IPS DF 6.9 (cell line): ENCODE results near the gene LIG4.
A peak's percentile ranks its signal among the peaks of the same experiment; 100 is the strongest.

ENCODE experiments used
- DNase-seq: peaks from one replicate; pipeline ENCODE4 v3.0.0-alpha.2; 2013; ENCODE audit warnings: low read depth, low spot score
- H3K27ac ChIP-seq: one replicate; pipeline ENCODE4 v1.5.1; 2013; ENCODE audit warnings: low read length, control low read depth
- H3K27me3 ChIP-seq: 2 replicates; pipeline ENCODE4 v1.6.1; 2013; ENCODE audit warnings: mild to moderate bottlenecking, low read length; ENCODE audit not compliant: control insufficient read depth, insufficient read depth
- H3K36me3 ChIP-seq: 2 replicates; pipeline ENCODE4 v1.6.1; 2013; ENCODE audit warnings: low read length; ENCODE audit not compliant: control insufficient read depth, insufficient read depth
- H3K4me1 ChIP-seq: 2 replicates; pipeline ENCODE4 v1.6.1; 2013; ENCODE audit warnings: low read length; ENCODE audit not compliant: control insufficient read depth, insufficient read depth
- H3K4me3 ChIP-seq: 2 replicates; pipeline ENCODE4 v1.5.1; 2013; ENCODE audit warnings: mild to moderate bottlenecking, low read length
- H3K9me3 ChIP-seq: 2 replicates; pipeline ENCODE4 v1.6.1; 2013; ENCODE audit warnings: low read length, inconsistent platforms; ENCODE audit not compliant: control insufficient read depth, insufficient read depth
- WGBS: extraction: QIAGEN DNeasy Blood & Tissue Kit; methylation state at CpG from one replicate; pipeline ENCODE4 v1.1.7; 2013; ENCODE audit warnings: mixed read lengths, missing lambda C conversion rate; ENCODE audit not compliant: insufficient read length, insufficient coverage; 5-methylcytosine and 5-hydroxymethylcytosine counted together

Gene LIG4

GRCh38 chr13:108194435-108194936, 20.9 kb downstream of the LIG4 start:
- H3K27me3 ChIP-seq, result no peaks in the 10 kb centered on the region
- no peaks in the 10 kb centered on the region for H3K9me3 ChIP-seq
- no peak overlapping the region for H3K27ac ChIP-seq
- no CpG with 5 or more reads among the region's 5 CpGs for WGBS
- H3K4me1 ChIP-seq, result no peaks in the 10 kb centered on the region
- H3K4me3 ChIP-seq, result no peak overlapping the region
- no peaks in the 10 kb centered on the region for H3K36me3 ChIP-seq
- DNase-seq, result no peak

DNA sequence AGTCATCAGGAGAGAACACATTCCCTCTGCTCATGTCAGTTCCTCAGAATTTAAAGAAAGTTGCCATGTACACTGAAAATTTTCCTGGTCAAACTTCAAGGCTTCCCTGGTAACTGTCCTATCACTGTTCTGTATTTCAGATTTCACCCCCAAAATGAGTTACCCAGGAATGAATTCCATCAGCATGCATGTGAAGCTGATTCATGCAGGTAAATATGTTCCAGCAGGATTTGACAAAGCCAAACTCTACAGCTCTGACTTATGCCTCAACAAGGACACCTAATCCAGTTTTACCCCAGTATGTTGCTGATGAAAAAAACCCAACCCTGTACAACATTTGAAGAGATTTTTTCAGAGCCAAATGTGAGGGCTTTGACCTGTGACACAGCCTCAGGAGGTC, 21.5 kb downstream of the LIG4 start:
- Histone ChIP-seq H3K4me1 (no peaks in the 10 kb centered on the region), H3K27me3 (no peaks in the 10 kb centered on the region), H3K27ac (no peak overlapping the region), H3K4me3 (no peak overlapping the region), H3K36me3 (no peaks in the 10 kb centered on the region), H3K9me3 (no peaks in the 10 kb centered on the region)
- DNase-seq, result no peak

GRCh38 chr13:108190897-108191296, 24.4 kb downstream of the LIG4 start:
- no peaks in the 10 kb centered on the region for H3K27me3 ChIP-seq
- H3K4me1 ChIP-seq, result no peaks in the 10 kb centered on the region
- no peaks in the 10 kb centered on the region for H3K36me3 ChIP-seq
- H3K4me3 ChIP-seq, result no peak overlapping the region
- H3K27ac ChIP-seq, result no peak overlapping the region
- H3K9me3 ChIP-seq, result no peaks in the 10 kb centered on the region
- DNase-seq, result no peak
- no CpG with 5 or more reads among the region's 3 CpGs for WGBS

DNA sequence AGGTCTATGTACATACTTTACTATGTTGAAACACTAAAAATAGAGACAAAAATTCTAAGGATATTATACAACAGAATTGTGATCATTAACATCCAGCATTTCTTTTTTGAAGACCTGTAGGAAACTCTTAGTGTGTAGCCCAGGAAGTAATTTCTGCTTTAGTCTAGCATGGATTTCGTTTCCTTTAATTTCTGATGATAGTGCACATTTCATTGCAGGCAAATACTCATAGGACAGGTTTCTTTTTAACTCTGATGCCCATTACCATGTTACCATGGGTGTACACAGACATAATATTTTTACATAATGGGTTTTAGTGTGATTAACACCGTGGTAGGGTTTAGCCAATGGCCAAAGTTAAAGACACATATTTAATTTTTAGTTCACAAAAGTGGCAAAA, 27.1 kb downstream of the LIG4 start:
- no peak overlapping the region for H3K4me3 ChIP-seq
- H3K27ac ChIP-seq, result no peak overlapping the region
- H3K9me3 ChIP-seq, result no peaks in the 10 kb centered on the region
- no peaks in the 10 kb centered on the region for H3K36me3 ChIP-seq
- no peaks in the 10 kb centered on the region for H3K4me1 ChIP-seq
- H3K27me3 ChIP-seq, result no peaks in the 10 kb centered on the region
- WGBS, result no CpG with 5 or more reads among the region's 2 CpGs
- DNase-seq, result no peak

GRCh38 chr13:108185223-108185622, 30.1 kb downstream of the LIG4 start:
- H3K4me1 ChIP-seq, result no peaks in the 10 kb centered on the region
- no peak overlapping the region for H3K4me3 ChIP-seq
- H3K27me3 ChIP-seq, result no peaks in the 10 kb centered on the region
- DNase-seq, result no peak
- H3K9me3 ChIP-seq, result no peaks in the 10 kb centered on the region
- WGBS, result no CpG with 5 or more reads among the region's 3 CpGs
- H3K27ac ChIP-seq, result no peak overlapping the region
- no peaks in the 10 kb centered on the region for H3K36me3 ChIP-seq

DNA sequence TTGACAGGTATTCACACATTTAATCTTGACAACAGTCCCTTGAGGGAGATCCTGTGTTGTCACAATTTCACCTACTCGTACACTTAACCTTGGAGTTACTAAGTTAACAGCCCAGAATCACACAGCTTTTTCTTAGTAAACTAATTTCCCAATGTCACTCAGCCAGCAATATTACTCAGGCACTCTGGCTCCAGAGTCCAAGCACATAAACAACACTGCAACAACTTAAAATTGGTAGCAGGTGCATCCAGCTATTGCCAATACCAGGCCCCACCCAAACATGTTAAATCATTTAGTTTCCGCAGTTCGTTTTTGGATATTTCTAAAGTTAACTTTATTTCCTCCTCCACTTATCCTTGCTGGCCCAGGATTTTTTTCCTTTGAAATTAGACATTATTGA, 32.7 kb downstream of the LIG4 start:
- Histone ChIP-seq H3K4me3 (no peak overlapping the region), H3K36me3 (no peaks in the 10 kb centered on the region), H3K27me3 (no peaks in the 10 kb centered on the region), H3K9me3 (no peaks in the 10 kb centered on the region), H3K27ac (no peak overlapping the region), H3K4me1 (no peaks in the 10 kb centered on the region)
- DNase-seq, result no peak
- no CpG with 5 or more reads among the region's 3 CpGs for WGBS

DNA sequence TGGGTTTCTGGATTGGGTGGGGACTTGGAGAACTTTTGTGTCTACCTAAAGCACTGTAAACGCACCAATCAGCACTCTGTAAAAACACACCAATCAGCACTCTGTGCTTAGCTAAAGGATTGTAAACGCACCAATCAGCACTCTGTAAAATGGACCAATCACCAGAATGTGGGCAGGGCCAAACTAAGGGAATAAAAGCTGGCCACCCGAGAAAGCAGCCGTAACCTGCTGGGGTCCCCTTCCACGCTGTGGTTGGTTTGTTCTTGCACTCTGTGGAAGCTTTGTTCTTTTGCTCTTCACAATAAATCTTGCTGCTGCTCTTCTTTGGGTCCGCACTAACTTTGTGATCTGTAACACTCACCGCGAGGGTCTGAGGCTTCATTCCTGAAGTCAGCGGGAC, 37.3 kb downstream of the LIG4 start:
- no peak overlapping the region for H3K4me3 ChIP-seq

GRCh38 chr13:108176685-108177274, 38.6 kb downstream of the LIG4 start:
- no peak overlapping the region for H3K4me3 ChIP-seq
- DNase-seq, result peak; percentile 20
- H3K27ac ChIP-seq, result no peak overlapping the region
- H3K27me3 ChIP-seq, result no peaks in the 10 kb centered on the region
- no CpG with 5 or more reads among the region's 8 CpGs for WGBS
- H3K9me3 ChIP-seq, result no peaks in the 10 kb centered on the region
- H3K36me3 ChIP-seq, result no peaks in the 10 kb centered on the region
- H3K4me1 ChIP-seq, result no peaks in the 10 kb centered on the region

More for the DNA sequence above, 37.3 kb downstream of the LIG4 start:
- Histone ChIP-seq H3K36me3 (no peaks in the 10 kb centered on the region), H3K9me3 (no peaks in the 10 kb centered on the region), H3K27ac (no peak overlapping the region), H3K4me1 (no peaks in the 10 kb centered on the region), H3K27me3 (no peaks in the 10 kb centered on the region)
- DNase-seq, result no peak
- no CpG with 5 or more reads among the region's 9 CpGs for WGBS

GRCh38 chr13:108168929-108169328, 46.4 kb downstream of the LIG4 start:
- H3K36me3 ChIP-seq, result no peaks in the 10 kb centered on the region

GRCh38 chr13:108166078-108166477, 49.3 kb downstream of the LIG4 start:
- H3K4me1 ChIP-seq, result no peaks in the 10 kb centered on the region
- no peak for DNase-seq
- WGBS, result no CpG with 5 or more reads among the region's 3 CpGs
- no peak overlapping the region for H3K27ac ChIP-seq
- H3K4me3 ChIP-seq, result no peak overlapping the region
- no peaks in the 10 kb centered on the region for H3K27me3 ChIP-seq
- H3K9me3 ChIP-seq, result no peaks in the 10 kb centered on the region
- no peaks in the 10 kb centered on the region for H3K36me3 ChIP-seq

More at GRCh38 chr13:108168929-108169328, 46.4 kb downstream of the LIG4 start:
- DNase-seq, result no peak
- Histone ChIP-seq H3K9me3 (no peaks in the 10 kb centered on the region), H3K4me3 (no peak overlapping the region), H3K27ac (no peak overlapping the region), H3K27me3 (no peaks in the 10 kb centered on the region), H3K4me1 (no peaks in the 10 kb centered on the region)
- WGBS, result no CpG with 5 or more reads among the region's 3 CpGs

DNA sequence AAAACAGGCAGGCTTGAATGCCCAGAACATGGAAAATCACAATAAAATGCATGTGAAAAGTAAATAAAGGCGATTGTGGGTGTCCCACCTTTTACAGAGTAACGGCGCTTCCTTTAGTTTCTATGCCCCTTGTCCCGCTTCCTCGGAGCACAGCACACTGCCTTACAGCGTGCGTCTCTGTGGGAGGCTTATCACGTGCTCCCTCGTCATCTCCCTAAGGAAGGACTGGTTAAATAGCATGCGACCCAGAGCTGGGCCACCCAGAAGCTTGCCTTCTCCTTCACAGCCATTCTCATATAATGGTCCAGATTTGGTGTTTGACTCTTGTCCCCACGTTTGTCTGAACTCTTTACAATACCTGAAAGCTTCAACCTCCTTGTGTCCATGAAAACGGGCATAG, 56.6 kb downstream of the LIG4 start:
- no peaks in the 10 kb centered on the region for H3K9me3 ChIP-seq
- no peaks in the 10 kb centered on the region for H3K27me3 ChIP-seq
- H3K4me3 ChIP-seq, result no peak overlapping the region
- DNase-seq, result no peak
- H3K36me3 ChIP-seq, result no peaks in the 10 kb centered on the region
- WGBS, result no CpG with 5 or more reads among the region's 12 CpGs
- no peaks in the 10 kb centered on the region for H3K4me1 ChIP-seq
- no peak overlapping the region for H3K27ac ChIP-seq
